Epithelial cell of proximal tubule (primary cell): Measurements from ENCODE around the gene ADGRA1. TPM values are rescaled to one million over a fixed set of nuclear protein-coding genes. Genes with fewer than 3 reads are reported as not detected.

Experiments used
- DNase-seq: peaks from one replicate; pipeline ENCODE4 v3.0.0-alpha.2; 2011; ENCODE audit warnings: low read depth
- H3K4me3 ChIP-seq: 2 replicates; pipeline ENCODE4 v1.5.1; 2011; ENCODE audit warnings: low read depth, mild to moderate bottlenecking, low read length
- total RNA-seq: library from RNA; depleted of rRNA; stranded (reverse); fragments of >200 nt; gene quantifications from 2 replicates; pipeline ENCODE4 v1.2.3, GENCODE V29; 2015
- TF ChIP-seq, protein P1 (sequence below): conservative IDR thresholded peaks from 2 replicates; pipeline ENCODE4 v1.5.1; 2012; ENCODE audit warnings: low read depth, mild to moderate bottlenecking, low read length

Gene ADGRA1
- total RNA-seq, 1 donor from 2014 or later = not detected

DNA sequence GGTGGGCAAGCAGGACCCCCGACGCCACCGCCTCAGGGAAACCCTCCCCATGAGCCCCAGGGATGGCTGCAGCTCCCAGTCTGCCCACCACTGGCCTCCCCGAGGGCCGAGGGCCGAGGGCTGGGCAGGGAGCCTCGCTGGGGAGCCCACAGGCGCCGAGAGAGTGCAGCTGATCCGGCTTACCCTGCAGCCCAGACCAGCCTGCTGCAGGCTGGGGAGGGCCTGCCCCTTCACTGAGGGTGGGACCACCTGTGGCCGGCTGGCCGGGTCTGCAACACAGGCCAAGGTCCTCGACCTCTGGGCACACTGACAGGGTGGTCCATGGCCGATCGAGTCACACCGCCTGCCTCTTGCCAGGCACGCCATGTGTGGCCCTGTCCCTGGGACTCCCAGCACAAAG, 27.3 kb upstream of the ADGRA1 start:
- TF ChIP-seq, protein P1, sequence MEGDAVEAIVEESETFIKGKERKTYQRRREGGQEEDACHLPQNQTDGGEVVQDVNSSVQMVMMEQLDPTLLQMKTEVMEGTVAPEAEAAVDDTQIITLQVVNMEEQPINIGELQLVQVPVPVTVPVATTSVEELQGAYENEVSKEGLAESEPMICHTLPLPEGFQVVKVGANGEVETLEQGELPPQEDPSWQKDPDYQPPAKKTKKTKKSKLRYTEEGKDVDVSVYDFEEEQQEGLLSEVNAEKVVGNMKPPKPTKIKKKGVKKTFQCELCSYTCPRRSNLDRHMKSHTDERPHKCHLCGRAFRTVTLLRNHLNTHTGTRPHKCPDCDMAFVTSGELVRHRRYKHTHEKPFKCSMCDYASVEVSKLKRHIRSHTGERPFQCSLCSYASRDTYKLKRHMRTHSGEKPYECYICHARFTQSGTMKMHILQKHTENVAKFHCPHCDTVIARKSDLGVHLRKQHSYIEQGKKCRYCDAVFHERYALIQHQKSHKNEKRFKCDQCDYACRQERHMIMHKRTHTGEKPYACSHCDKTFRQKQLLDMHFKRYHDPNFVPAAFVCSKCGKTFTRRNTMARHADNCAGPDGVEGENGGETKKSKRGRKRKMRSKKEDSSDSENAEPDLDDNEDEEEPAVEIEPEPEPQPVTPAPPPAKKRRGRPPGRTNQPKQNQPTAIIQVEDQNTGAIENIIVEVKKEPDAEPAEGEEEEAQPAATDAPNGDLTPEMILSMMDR = no peak
- no peak for DNase-seq

DNA sequence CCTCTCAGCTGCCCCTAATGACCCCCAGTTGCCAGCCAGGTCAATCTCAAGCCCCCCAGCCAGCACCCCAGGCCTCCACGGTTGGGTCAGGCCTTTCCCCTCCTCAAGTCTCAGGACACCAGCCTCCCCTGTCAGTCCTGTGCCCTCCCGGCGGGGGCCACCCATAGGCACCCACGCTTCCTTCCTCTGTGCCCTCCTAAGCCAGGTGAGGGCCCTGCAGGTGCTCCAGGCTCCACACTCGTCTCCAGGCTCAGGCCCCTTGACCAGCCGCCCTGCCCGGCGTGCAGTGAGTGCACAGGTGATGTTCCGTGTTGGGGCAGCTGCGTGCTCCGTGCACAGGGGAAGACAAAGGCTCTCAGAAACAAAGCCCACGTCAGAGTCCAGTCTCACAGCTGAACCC, 26.8 kb upstream of the ADGRA1 start:
- no peak overlapping the region for H3K4me3 ChIP-seq
- TF ChIP-seq, protein P1 = no peak
- DNase-seq = no peak

More for the DNA sequence above, 27.3 kb upstream of the ADGRA1 start:
- no peak overlapping the region for H3K4me3 ChIP-seq

DNA sequence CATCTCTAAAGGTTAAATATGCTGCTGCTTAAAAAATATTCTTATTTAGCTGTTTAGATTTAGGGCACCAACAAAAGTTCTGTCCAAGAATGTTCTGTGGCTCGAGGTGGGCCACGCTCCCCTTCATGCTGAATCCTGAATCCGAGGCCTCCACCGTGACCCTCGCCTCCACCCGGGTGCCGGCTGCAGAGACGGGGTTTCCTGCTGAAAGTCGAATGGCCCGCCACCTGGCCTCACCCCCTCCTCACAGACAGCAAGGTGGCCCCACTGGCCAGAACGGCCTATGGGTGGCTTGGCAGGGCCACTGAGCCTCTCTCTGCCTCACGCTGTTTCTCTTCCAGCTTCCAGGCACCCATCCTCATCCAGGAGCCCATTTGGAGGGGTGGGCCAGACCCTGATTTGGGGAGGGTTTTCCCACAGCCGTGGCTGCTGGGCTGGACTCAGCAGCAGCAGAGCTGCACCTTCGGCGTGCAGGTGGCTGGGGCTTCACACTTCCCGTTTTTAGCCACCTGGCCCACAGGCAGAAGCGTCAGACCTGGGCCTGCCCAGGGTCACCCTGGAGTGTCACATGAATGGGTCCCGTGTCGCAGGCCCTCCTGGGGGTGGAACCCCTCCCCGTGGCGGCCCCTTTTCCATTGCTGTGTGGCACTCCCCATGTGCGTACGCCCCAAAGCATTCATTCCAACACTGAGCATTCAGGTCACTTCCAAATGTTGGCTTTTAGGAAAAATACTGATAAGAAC, 26.3 kb upstream of the ADGRA1 start:
- DNase-seq = no peak
- H3K4me3 ChIP-seq = no peak overlapping the region
- TF ChIP-seq, protein P1 = no peak

DNA sequence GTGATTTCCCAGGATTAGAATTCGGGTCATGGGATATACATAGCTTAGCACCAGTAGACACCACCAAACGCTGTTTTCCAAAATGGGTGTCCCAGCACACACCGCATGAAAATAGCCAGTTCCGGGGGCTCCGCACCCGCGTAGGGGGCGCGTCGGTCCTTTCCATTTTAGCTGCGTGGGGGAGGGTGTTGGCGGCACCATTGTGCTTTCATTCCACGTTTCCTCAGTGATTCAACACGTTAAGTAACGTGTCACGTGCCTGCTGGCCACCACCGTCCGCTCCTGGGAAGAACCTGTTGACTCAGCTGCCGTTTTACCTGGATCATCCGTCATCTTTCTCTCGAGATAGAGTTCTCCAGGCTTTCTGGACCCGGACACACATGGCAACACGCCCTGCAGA, 25.6 kb upstream of the ADGRA1 start:
- TF ChIP-seq, protein P1 = no peak
- no peak overlapping the region for H3K4me3 ChIP-seq
- DNase-seq = no peak

DNA sequence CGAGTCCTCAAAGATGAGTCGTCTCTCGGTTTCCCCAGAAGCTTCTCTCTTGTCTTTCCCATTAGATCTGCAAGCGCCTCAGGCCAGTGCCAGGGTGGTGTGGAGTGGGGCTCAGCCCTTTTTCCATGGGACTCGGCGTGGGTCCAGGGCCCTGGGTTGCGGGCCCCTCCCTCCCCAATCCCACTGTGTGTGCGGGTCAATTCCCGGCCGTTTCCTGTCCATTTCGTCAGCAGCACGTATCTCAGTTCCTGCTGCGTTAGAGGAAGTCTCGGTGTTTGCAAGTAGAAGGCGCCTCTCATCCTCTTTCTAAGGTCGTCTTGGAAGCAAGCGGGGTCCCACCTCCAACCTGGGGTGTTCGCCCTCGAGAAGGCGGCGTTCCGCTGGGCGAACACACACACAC, 25.1 kb upstream of the ADGRA1 start:
- no peak for DNase-seq
- TF ChIP-seq, protein P1 = no peak
- no peak overlapping the region for H3K4me3 ChIP-seq

DNA sequence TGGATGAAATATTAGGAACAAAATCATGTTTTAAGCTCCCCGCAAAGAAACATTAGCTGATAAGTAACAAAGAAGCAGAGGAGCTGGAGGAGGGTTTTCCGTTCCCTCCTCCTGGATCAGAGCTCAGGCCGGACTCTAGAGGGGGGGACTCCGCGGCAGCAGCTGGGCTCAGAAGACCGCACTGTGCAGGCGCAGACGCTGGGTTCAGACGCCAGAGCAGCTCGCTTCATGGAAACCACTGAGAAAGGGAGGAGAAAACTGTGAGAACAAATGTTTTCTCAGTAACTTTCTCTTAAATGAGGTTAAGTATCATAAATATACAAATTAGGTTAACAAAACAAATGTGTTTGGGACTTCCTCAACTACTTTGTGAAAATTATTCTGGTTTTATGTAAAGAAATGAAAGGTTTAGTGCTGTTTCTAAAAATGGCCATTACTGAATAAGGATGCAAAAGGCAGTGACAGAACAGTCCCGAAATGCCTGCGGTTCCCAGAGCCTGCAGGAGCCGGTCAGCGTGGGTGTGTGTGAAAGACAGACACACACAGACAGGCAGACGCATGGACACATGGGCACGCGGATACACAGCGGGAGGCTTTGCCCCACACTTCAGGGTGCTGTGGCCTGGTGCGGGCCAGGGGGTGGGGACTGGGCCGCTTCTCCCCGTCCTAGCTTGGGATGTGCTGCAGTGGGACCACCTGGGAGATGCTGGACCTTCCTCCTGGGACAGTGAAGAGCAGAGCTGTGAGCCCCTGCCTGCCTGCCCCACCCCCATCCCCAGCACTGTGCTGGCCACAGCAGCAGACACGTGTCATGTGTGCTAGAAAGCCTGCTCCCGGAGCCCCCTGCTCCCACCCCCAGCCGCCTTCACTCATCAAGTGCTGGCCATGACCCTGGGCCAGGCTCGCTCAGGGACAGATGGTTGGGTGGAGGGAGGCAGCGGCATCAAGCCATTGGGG, 20.3 kb upstream of the ADGRA1 start:
- no peak for DNase-seq
- no peak overlapping the region for H3K4me3 ChIP-seq
- TF ChIP-seq, protein P1 = no peak
